HL-60 (cell line): Measurements from ENCODE around the gene FBN2.
"Not testable (repeated sequence)": the region's sequence is repeated elsewhere in the genome, so short reads cannot be mapped to it uniquely, and the experiment has no call there.

Experiments used
- DNase-seq, 2 experiments: peaks; one replicate each; pipeline ENCODE4 v3.0.0-alpha.2; 2010 to 2020; ENCODE audit warnings: low read depth in 1 of 2, low spot score in 1 of 2
- H3K27ac ChIP-seq: fragments of 250-450 bp; sonication (Bioruptor Pico); replicated peaks from 2 replicates; pipeline ENCODE4 v1.5.1; 2020; ENCODE audit warnings: mild to moderate bottlenecking, moderate library complexity
- H3K27me3 ChIP-seq: fragments of 250-450 bp; sonication (Bioruptor Pico); 2 replicates; pipeline ENCODE4 v1.5.1; 2021; ENCODE audit warnings: mild to moderate bottlenecking, moderate library complexity; ENCODE audit not compliant: insufficient read depth, poor library complexity, severe bottlenecking
- H3K4me3 ChIP-seq: replicated peaks from 2 replicates; pipeline ENCODE4 v1.5.1; 2011; ENCODE audit warnings: mild to moderate bottlenecking, control low read depth, low read length; ENCODE audit not compliant: insufficient read depth
- GABPA ChIP-seq: IDR thresholded peaks from 2 replicates; pipeline ENCODE4 v1.6.1; 2012; ENCODE audit warnings: low read depth
- POLR2AphosphoS5 ChIP-seq: IDR thresholded peaks from 2 replicates; pipeline ENCODE4 v1.6.1; 2012; ENCODE audit warnings: low read depth
- SPI1 ChIP-seq: IDR thresholded peaks from 2 replicates; pipeline ENCODE4 v1.6.1; 2012; ENCODE audit warnings: low read depth, mild to moderate bottlenecking, borderline replicate concordance
- TF ChIP-seq, protein P1 (sequence below): IDR thresholded peaks from 2 replicates; pipeline ENCODE4 v1.6.1; 2012; ENCODE audit warnings: low read depth; ENCODE audit not compliant: insufficient replicate concordance
- TF ChIP-seq, protein P2 (sequence below): IDR thresholded peaks from one replicate; pipeline ENCODE4 v1.5.1; 2011; ENCODE audit warnings: low read length, control low read depth, inconsistent platforms; ENCODE audit not compliant: insufficient read depth

Gene FBN2

DNA sequence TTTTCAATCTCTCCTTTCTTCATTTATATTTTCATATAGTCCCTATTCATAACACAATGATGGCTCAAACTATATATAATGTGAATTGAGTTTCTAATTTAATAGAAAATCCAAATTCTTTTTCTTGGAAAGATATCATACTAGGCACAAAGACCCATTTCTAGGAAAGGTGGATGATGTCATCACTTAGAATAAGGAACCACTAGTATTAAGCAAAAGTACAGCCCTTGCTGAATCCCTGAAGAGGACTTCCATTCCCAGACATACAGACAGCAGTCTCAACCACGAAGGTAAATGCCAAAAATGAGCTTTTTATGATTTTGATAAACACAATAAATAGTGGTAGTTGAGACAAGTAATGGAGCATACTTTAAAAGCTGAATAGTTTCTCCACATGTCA lies 210.0 kb downstream of the FBN2 start:
- no peak for DNase-seq
- Histone ChIP-seq H3K27ac (no peak overlapping the region), H3K4me3 (no peak overlapping the region), H3K27me3 (no peaks in the 10 kb centered on the region)
- TF ChIP-seq GABPA (no peak), POLR2AphosphoS5 (no peak), SPI1 (no peak)
- TF ChIP-seq, protein P1, sequence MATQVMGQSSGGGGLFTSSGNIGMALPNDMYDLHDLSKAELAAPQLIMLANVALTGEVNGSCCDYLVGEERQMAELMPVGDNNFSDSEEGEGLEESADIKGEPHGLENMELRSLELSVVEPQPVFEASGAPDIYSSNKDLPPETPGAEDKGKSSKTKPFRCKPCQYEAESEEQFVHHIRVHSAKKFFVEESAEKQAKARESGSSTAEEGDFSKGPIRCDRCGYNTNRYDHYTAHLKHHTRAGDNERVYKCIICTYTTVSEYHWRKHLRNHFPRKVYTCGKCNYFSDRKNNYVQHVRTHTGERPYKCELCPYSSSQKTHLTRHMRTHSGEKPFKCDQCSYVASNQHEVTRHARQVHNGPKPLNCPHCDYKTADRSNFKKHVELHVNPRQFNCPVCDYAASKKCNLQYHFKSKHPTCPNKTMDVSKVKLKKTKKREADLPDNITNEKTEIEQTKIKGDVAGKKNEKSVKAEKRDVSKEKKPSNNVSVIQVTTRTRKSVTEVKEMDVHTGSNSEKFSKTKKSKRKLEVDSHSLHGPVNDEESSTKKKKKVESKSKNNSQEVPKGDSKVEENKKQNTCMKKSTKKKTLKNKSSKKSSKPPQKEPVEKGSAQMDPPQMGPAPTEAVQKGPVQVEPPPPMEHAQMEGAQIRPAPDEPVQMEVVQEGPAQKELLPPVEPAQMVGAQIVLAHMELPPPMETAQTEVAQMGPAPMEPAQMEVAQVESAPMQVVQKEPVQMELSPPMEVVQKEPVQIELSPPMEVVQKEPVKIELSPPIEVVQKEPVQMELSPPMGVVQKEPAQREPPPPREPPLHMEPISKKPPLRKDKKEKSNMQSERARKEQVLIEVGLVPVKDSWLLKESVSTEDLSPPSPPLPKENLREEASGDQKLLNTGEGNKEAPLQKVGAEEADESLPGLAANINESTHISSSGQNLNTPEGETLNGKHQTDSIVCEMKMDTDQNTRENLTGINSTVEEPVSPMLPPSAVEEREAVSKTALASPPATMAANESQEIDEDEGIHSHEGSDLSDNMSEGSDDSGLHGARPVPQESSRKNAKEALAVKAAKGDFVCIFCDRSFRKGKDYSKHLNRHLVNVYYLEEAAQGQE = no peak
- TF ChIP-seq, protein P2, sequence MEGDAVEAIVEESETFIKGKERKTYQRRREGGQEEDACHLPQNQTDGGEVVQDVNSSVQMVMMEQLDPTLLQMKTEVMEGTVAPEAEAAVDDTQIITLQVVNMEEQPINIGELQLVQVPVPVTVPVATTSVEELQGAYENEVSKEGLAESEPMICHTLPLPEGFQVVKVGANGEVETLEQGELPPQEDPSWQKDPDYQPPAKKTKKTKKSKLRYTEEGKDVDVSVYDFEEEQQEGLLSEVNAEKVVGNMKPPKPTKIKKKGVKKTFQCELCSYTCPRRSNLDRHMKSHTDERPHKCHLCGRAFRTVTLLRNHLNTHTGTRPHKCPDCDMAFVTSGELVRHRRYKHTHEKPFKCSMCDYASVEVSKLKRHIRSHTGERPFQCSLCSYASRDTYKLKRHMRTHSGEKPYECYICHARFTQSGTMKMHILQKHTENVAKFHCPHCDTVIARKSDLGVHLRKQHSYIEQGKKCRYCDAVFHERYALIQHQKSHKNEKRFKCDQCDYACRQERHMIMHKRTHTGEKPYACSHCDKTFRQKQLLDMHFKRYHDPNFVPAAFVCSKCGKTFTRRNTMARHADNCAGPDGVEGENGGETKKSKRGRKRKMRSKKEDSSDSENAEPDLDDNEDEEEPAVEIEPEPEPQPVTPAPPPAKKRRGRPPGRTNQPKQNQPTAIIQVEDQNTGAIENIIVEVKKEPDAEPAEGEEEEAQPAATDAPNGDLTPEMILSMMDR = no peak

DNA sequence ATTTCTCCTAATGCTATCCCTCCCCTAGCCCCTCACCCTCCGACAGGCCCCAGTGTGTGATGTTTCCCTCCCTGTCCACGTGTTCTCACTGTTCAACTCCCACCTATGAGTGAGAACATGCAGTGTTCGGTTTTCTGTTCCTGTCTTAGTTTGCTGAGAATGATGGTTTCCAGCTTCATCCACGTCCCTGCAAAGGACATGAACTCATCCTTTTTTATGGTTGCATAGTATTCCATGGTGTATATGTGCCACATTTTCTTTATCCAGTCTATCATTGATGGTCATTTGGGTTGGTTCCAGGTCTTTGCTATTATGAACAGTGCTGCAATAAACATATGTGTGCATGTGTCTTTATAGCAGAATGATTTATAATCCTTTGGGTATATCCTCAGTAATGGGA lies 216.6 kb downstream of the FBN2 start:
- not testable (repeated sequence) for H3K27me3 ChIP-seq, DNase-seq, H3K4me3 ChIP-seq, H3K27ac ChIP-seq

DNA sequence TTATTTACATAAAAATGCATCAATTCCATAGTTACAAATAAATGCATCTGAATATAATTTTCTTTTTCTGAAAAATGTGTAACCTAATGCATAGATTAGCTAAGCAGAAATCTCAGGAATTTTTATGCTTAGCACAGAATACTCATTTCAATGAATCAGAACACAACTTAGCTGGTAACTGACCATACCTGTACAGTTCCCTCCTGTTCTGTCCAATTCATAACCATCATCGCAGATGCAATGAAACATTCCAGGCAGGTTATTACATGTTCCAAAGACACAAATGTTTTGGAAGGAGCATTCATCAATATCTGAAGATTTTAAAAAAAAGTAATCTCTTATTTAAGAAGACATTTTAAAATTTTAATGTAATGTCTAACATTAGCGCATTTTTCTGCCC lies 219.4 kb downstream of the FBN2 start:
- no peaks in the 10 kb centered on the region for H3K27me3 ChIP-seq
- no peak overlapping the region for H3K27ac ChIP-seq
- no peak overlapping the region for H3K4me3 ChIP-seq
- TF ChIP-seq, protein P1 = no peak
- TF ChIP-seq POLR2AphosphoS5 (no peak), SPI1 (no peak), GABPA (no peak)
- TF ChIP-seq, protein P2 = no peak
- no peak for DNase-seq

DNA sequence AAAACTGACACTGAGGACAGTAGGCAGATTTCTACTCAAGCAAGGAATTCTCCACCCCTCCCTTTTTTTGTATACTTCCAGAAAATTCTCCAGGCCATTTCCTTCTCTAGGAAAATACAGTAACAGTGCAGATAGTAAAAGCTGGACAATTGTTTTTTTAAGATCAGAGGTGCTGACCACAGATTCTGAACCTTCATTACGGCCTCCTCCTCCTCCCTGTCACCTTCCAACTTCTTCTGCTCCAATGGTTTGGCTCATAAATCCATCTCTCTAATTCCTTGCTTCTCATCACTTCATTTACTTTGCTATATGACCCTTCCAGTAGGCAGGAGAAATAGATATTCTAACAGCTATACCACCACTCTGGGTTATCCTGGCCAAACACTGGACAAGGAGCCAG lies 220.6 kb downstream of the FBN2 start:
- H3K27me3 ChIP-seq = no peaks in the 10 kb centered on the region
- DNase-seq = no peak
- H3K27ac ChIP-seq = no peak overlapping the region
- TF ChIP-seq GABPA (no peak), SPI1 (no peak), POLR2AphosphoS5 (no peak)
- TF ChIP-seq, protein P2 = no peak
- TF ChIP-seq, protein P1 = no peak
- H3K4me3 ChIP-seq = no peak overlapping the region
